ENCODE measurements around the gene PLCH2. TPM values are rescaled to one million over a fixed set of nuclear protein-coding genes. Genes with fewer than 3 reads are reported as not detected.

Gene PLCH2
- total RNA-seq, 4 donors from 2014 or later: 83.3 to 324 (median 130) TPM

- Histone ChIP-seq H3K27me3 (peaks cover 51% of the 10 kb centered on the region), H3K27ac (no peak overlapping the region), H3K36me3 (no peaks in the 10 kb centered on the region), H3K4me3 (no peak overlapping the region), H3K4me1 (peaks cover 79% of the 10 kb centered on the region), H3K9me3 (no peaks in the 10 kb centered on the region)
- 50% methylated on average over 11 of the region's 11 CpGs for WGBS
- no peak for DNase-seq (ENCODE audit: low spot score in 2 of 2)
- TF ChIP-seq EP300 (IDR thresholded peaks at IDR 0.05) (no peak), POLR2AphosphoS5 (IDR thresholded peaks at IDR 0.05) (no peak), POLR2A (IDR thresholded peaks at IDR 0.05) (no peak), CTCF (IDR thresholded peaks at IDR 0.05) (no peak)
Observed at GRCh38 chr1:2533365-2533764, 57.3 kb downstream of the PLCH2 start.

- Histone ChIP-seq H3K27me3 (peaks cover 51% of the 10 kb centered on the region), H3K4me1 (peaks cover 70% of the 10 kb centered on the region), H3K36me3 (no peaks in the 10 kb centered on the region), H3K27ac (peak overlapping the region; percentile 54), H3K9me3 (no peaks in the 10 kb centered on the region), H3K4me3 (no peak overlapping the region)
- 36% methylated on average over 6 of the region's 7 CpGs for WGBS
- no peak for TF ChIP-seq POLR2AphosphoS5 (IDR thresholded peaks at IDR 0.05)
- no peak for DNase-seq (ENCODE audit: low spot score in 2 of 2)
Observed at GRCh38 chr1:2534315-2534686, 58.2 kb downstream of the PLCH2 start.

GRCh38 chr1:2534687-2535441, 58.8 kb downstream of the PLCH2 start:
- Histone ChIP-seq H3K27ac (peak overlapping the region; percentile 54), H3K4me3 (no peak overlapping the region), H3K36me3 (no peaks in the 10 kb centered on the region), H3K27me3 (peaks cover 54% of the 10 kb centered on the region), H3K4me1 (peaks cover 64% of the 10 kb centered on the region), H3K9me3 (no peaks in the 10 kb centered on the region)
- WGBS: 34% methylated on average over 13 of the region's 18 CpGs
- TF ChIP-seq POLR2AphosphoS5 (IDR thresholded peaks at IDR 0.05): no peak
- no peak for TF ChIP-seq CTCF (IDR thresholded peaks at IDR 0.05)
- TF ChIP-seq POLR2A (IDR thresholded peaks at IDR 0.05): no peak
- TF ChIP-seq EP300 (IDR thresholded peaks at IDR 0.05): no peak
- DNase-seq (ENCODE audit: low spot score in 2 of 2): no peak

GRCh38 chr1:2535455-2535854, 59.4 kb downstream of the PLCH2 start:
- H3K27me3 ChIP-seq: peaks cover 55% of the 10 kb centered on the region
- H3K4me3 ChIP-seq: no peak overlapping the region
- DNase-seq (ENCODE audit: low spot score in 2 of 2): no peak
- H3K36me3 ChIP-seq: no peaks in the 10 kb centered on the region
- H3K9me3 ChIP-seq: no peaks in the 10 kb centered on the region
- H3K4me1 ChIP-seq: peaks cover 60% of the 10 kb centered on the region
- no peak overlapping the region for H3K27ac ChIP-seq
- TF ChIP-seq EP300 (IDR thresholded peaks at IDR 0.05) (no peak), POLR2A (IDR thresholded peaks at IDR 0.05) (no peak), POLR2AphosphoS5 (IDR thresholded peaks at IDR 0.05) (no peak), CTCF (IDR thresholded peaks at IDR 0.05) (no peak)
- WGBS: 17% methylated on average over 6 of the region's 27 CpGs

GRCh38 chr1:2535981-2536380, 59.9 kb downstream of the PLCH2 start:
- H3K4me1 ChIP-seq: peaks cover 60% of the 10 kb centered on the region
- no peaks in the 10 kb centered on the region for H3K36me3 ChIP-seq
- H3K27ac ChIP-seq: no peak overlapping the region
- WGBS: 55% methylated on average over 8 of the region's 9 CpGs
- TF ChIP-seq POLR2A (IDR thresholded peaks at IDR 0.05) (no peak), POLR2AphosphoS5 (IDR thresholded peaks at IDR 0.05) (no peak), CTCF (IDR thresholded peaks at IDR 0.05) (no peak), EP300 (IDR thresholded peaks at IDR 0.05) (no peak)
- peaks cover 55% of the 10 kb centered on the region for H3K27me3 ChIP-seq
- no peaks in the 10 kb centered on the region for H3K9me3 ChIP-seq
- no peak for DNase-seq (ENCODE audit: low spot score in 2 of 2)
- H3K4me3 ChIP-seq: no peak overlapping the region

- Histone ChIP-seq H3K27ac (no peak overlapping the region), H3K27me3 (peaks cover 38% of the 10 kb centered on the region), H3K36me3 (no peaks in the 10 kb centered on the region), H3K4me1 (peaks cover 52% of the 10 kb centered on the region), H3K9me3 (no peaks in the 10 kb centered on the region), H3K4me3 (no peak overlapping the region)
- TF ChIP-seq POLR2AphosphoS5 (IDR thresholded peaks at IDR 0.05): no peak
- TF ChIP-seq CTCF (IDR thresholded peaks at IDR 0.05): no peak
- TF ChIP-seq POLR2A (IDR thresholded peaks at IDR 0.05): no peak
- no peak for TF ChIP-seq EP300 (IDR thresholded peaks at IDR 0.05)
- 56% methylated on average over 5 of the region's 9 CpGs for WGBS
- DNase-seq (ENCODE audit: low spot score in 2 of 2): no peak
Observed at GRCh38 chr1:2537784-2538115, 61.7 kb downstream of the PLCH2 start.
